Neural progenitor cell (in vitro differentiated cells): ENCODE results near the gene ATAD3A.

ENCODE experiments used
- CTCF ChIP-seq: fragments of 200-600 bp; sonication (generic); IDR thresholded peaks from 2 replicates; pipeline ENCODE4 v1.5.1; 2017; ENCODE audit warnings: antibody characterized with exemption, mild to moderate bottlenecking
- EZH2 ChIP-seq: fragments of 200-600 bp; sonication (generic); IDR thresholded peaks from 2 replicates; pipeline ENCODE4 v1.6.1; 2017; ENCODE audit warnings: antibody characterized with exemption, mild to moderate bottlenecking, moderate library complexity
- EZH2phosphoT487 ChIP-seq: fragments of 200-600 bp; sonication (generic); IDR thresholded peaks from 2 replicates; pipeline ENCODE4 v1.6.1; 2017; ENCODE audit warnings: antibody characterized with exemption

GRCh38 chr1:1537626-1538250 is 25.8 kb downstream of the ATAD3A start:
- no peak for TF ChIP-seq CTCF
- no peak for TF ChIP-seq EZH2
- TF ChIP-seq EZH2phosphoT487: no peak
